Brain microvascular endothelial cell (primary cell): ENCODE results near the gene ZBTB21.
"Not testable (repeated sequence)": the region's sequence is repeated elsewhere in the genome, so short reads cannot be mapped to it uniquely, and the experiment has no call there.

Experiments
- DNase-seq: peaks from one replicate; pipeline ENCODE4 v3.0.0-alpha.2; 2020
- H3K27ac ChIP-seq: fragments of 250-450 bp; sonication (Bioruptor Pico); 2 replicates; pipeline ENCODE4 v1.5.1; 2020; ENCODE audit warnings: mild to moderate bottlenecking, moderate library complexity
- H3K27me3 ChIP-seq: fragments of 250-450 bp; sonication (Bioruptor Pico); replicated peaks from 2 replicates; pipeline ENCODE4 v1.5.1; 2020; ENCODE audit warnings: mild to moderate bottlenecking
- H3K36me3 ChIP-seq: fragments of 250-450 bp; sonication (Bioruptor Pico); replicated peaks from 2 replicates; pipeline ENCODE4 v1.5.1; 2020; ENCODE audit warnings: mild to moderate bottlenecking
- H3K4me3 ChIP-seq: 2 replicates; pipeline ENCODE4 v1.5.1; 2011; ENCODE audit warnings: low read depth, mild to moderate bottlenecking, control low read depth, low read length, moderate library complexity
- CTCF ChIP-seq: IDR thresholded peaks from 2 replicates; pipeline ENCODE4 v1.5.1; 2011; ENCODE audit warnings: low read depth, mild to moderate bottlenecking, moderate library complexity, low read length, control low read depth, inconsistent platforms; ENCODE audit errors: missing control alignments
- in situ Hi-C: cut with HindIII; loops from 2 replicates; pipeline ENCODE4 v1.10.0; 2017; ENCODE audit warnings: low sequenced_read_pairs, low pct_ligation_motif_present

The ZBTB21 gene

GRCh38 chr21:41952568-41953248 lies 57.5 kb downstream of the ZBTB21 start:
- no peak for DNase-seq
- H3K27ac ChIP-seq = peak overlapping the region; percentile 30
- H3K4me3 ChIP-seq = peak overlapping the region; percentile 67
- no peaks in the 10 kb centered on the region for H3K36me3 ChIP-seq
- no peak for TF ChIP-seq CTCF
- no peaks in the 10 kb centered on the region for H3K27me3 ChIP-seq
- in situ Hi-C loops = no loop called here

- in situ Hi-C loops = no loop called here
- no peak for DNase-seq
- no peaks in the 10 kb centered on the region for H3K36me3 ChIP-seq
- no peak overlapping the region for H3K27ac ChIP-seq
- no peak for TF ChIP-seq CTCF
- H3K27me3 ChIP-seq = no peaks in the 10 kb centered on the region
- H3K4me3 ChIP-seq = peak overlapping the region; percentile 67
These were observed 58.1 kb downstream of the ZBTB21 start for GRCh38 chr21:41951876-41952567.

- DNase-seq = no peak
- Histone ChIP-seq H3K27ac (no peak overlapping the region), H3K36me3 (no peaks in the 10 kb centered on the region), H3K4me3 (no peak overlapping the region), H3K27me3 (no peaks in the 10 kb centered on the region)
- no peak for TF ChIP-seq CTCF
- in situ Hi-C loops = no loop called here
These were observed 59.2 kb downstream of the ZBTB21 start for GRCh38 chr21:41950941-41951351.

GRCh38 chr21:41949631-41950030 lies 60.5 kb downstream of the ZBTB21 start:
- H3K27me3 ChIP-seq, DNase-seq, in situ Hi-C loops, H3K27ac ChIP-seq, H3K4me3 ChIP-seq, H3K36me3 ChIP-seq: not testable (repeated sequence)

- no peak overlapping the region for H3K4me3 ChIP-seq
- no peak for DNase-seq
- TF ChIP-seq CTCF = no peak
- no peaks in the 10 kb centered on the region for H3K27me3 ChIP-seq
- in situ Hi-C loops = no loop called here
- no peaks in the 10 kb centered on the region for H3K36me3 ChIP-seq
- H3K27ac ChIP-seq = no peak overlapping the region
These were observed 61.3 kb downstream of the ZBTB21 start for GRCh38 chr21:41948901-41949300.

- Histone ChIP-seq H3K27ac (no peak overlapping the region), H3K4me3 (no peak overlapping the region), H3K27me3 (no peaks in the 10 kb centered on the region), H3K36me3 (no peaks in the 10 kb centered on the region)
- in situ Hi-C loops = no loop called here
- DNase-seq = no peak
- TF ChIP-seq CTCF = no peak
These were observed 61.9 kb downstream of the ZBTB21 start for GRCh38 chr21:41948078-41948895.
